ENCODE data around the gene ATP11A.

ATP11A gene

DNA sequence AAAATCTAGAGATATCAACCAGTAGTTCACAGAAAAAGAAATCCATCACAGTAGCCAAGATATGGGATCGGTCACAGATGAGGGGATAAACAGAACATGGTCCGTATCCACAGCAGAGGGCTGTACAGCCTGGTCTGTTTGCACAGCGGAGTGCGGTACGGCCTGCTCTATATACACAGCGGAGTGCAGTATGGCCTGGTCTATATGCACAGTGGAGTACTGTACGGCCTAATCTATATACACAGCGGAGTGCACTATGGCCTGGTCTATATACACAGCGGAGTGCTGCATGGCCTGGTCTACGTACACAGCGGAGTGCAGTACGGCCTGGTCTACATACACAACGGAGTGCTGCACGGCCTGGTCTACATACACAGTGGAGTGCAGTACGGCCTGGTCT lies 236.2 kb downstream of the ATP11A start:
- Histone ChIP-seq H3K27me3 (ENCODE audit: low read depth, low read length) (peaks cover 31% of the 10 kb centered on the region), H3K9ac (ENCODE audit: low read length) (no peak overlapping the region), H3K4me1 (ENCODE audit: low read length) (no peaks in the 10 kb centered on the region), H3K36me3 (replicated peaks; ENCODE audit: low read depth, low read length) (no peaks in the 10 kb centered on the region), H3K4me2 (ENCODE audit: low read length) (no peak overlapping the region), H3K27ac (ENCODE audit: low read length) (no peak overlapping the region), H3K4me3 (ENCODE audit: low read length) (no peak overlapping the region), H3K79me2 (ENCODE audit: low read length) (no peaks in the 10 kb centered on the region), H2AFZ (ENCODE audit: low read depth, low read length) (no peak overlapping the region), H4K20me1 (ENCODE audit: insufficient read depth, low read length) (no peaks in the 10 kb centered on the region), H3K9me3 (ENCODE audit: insufficient read depth, low read length) (no peaks in the 10 kb centered on the region)
- no peak for TF ChIP-seq EZH2phosphoT487 (IDR thresholded peaks at IDR 0.05; ENCODE audit: low read depth)
- TF ChIP-seq, protein P1, sequence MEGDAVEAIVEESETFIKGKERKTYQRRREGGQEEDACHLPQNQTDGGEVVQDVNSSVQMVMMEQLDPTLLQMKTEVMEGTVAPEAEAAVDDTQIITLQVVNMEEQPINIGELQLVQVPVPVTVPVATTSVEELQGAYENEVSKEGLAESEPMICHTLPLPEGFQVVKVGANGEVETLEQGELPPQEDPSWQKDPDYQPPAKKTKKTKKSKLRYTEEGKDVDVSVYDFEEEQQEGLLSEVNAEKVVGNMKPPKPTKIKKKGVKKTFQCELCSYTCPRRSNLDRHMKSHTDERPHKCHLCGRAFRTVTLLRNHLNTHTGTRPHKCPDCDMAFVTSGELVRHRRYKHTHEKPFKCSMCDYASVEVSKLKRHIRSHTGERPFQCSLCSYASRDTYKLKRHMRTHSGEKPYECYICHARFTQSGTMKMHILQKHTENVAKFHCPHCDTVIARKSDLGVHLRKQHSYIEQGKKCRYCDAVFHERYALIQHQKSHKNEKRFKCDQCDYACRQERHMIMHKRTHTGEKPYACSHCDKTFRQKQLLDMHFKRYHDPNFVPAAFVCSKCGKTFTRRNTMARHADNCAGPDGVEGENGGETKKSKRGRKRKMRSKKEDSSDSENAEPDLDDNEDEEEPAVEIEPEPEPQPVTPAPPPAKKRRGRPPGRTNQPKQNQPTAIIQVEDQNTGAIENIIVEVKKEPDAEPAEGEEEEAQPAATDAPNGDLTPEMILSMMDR (IDR thresholded peaks at IDR 0.05; ENCODE audit: low read depth, low read length) = no peak

DNA sequence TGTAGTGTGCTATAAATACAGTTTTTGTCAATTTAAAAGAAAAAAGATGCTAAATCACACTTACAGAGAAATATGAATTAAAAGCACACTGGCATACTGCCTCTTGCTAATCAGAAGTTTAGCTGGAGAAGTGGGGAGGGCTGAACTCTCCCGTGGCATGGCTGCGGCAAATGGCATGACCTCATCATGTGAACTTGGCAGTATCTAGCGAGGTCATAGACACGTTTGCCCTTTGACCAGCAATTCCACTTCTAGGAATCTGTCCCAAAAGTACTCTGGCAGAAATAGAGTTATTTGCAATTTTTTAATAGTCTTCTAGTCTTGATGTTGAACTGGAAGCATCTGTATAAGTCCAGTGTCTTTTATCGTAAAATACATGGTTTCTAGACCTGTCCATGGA lies 237.2 kb downstream of the ATP11A start:
- TF ChIP-seq, protein P1 (IDR thresholded peaks at IDR 0.05; ENCODE audit: low read depth, low read length) = no peak
- TF ChIP-seq EZH2phosphoT487 (IDR thresholded peaks at IDR 0.05; ENCODE audit: low read depth) = no peak
- Histone ChIP-seq H3K27me3 (ENCODE audit: low read depth, low read length) (peaks cover 31% of the 10 kb centered on the region), H3K79me2 (ENCODE audit: low read length) (no peaks in the 10 kb centered on the region), H3K9ac (ENCODE audit: low read length) (no peak overlapping the region), H3K36me3 (replicated peaks; ENCODE audit: low read depth, low read length) (no peaks in the 10 kb centered on the region), H3K4me1 (ENCODE audit: low read length) (no peaks in the 10 kb centered on the region), H3K4me2 (ENCODE audit: low read length) (no peak overlapping the region), H4K20me1 (ENCODE audit: insufficient read depth, low read length) (no peaks in the 10 kb centered on the region), H2AFZ (ENCODE audit: low read depth, low read length) (no peak overlapping the region), H3K9me3 (ENCODE audit: insufficient read depth, low read length) (no peaks in the 10 kb centered on the region), H3K4me3 (ENCODE audit: low read length) (no peak overlapping the region), H3K27ac (ENCODE audit: low read length) (no peak overlapping the region)

DNA sequence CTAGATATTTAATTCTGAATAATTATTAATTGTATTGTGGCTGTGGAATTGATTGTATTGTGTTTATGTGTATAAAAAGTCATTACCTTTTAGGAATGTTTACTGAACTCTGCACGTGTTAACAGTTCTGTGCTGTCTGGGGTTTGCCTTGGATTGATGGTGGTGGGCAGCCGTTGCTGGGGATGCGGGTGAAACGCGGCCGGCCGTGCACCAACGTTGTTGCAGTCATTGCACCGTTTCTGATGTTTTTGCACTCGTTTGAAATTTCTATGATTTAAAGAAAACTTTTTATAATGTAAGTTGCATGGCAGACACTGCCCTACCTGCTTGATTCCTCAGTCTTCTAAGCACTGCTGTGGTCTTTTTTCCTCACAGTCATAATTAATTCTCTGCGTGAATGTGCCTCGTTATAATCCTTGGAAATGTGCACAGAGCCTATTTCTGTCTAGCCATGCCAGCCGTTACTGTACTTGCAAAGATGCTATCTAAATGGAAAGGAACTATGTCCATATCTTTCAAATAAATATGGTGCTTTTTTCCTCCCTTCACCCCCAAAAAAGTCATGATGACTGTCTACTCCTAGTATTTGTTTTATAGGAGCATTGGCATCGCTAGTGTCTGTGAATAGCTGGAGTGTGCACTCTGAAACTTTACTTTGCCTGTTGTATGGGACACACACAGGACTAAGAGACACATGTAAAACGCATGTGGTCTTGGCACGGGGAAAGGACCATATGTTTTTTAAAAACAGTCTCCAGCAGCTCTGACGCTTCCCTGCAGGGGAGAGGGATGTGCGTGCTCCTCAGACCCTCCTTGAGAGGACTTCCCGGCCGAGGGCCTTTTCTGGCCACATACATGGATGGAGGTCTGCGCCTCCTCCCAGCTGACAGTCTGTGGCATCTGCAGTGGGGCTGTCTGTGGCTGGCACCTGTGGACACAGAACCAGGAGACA lies 238.5 kb downstream of the ATP11A start:
- no peak overlapping the region for H3K27ac ChIP-seq (ENCODE audit: low read length)
- no peaks in the 10 kb centered on the region for H4K20me1 ChIP-seq (ENCODE audit: insufficient read depth, low read length)
- H3K36me3 ChIP-seq (replicated peaks; ENCODE audit: low read depth, low read length) = no peaks in the 10 kb centered on the region
- H3K27me3 ChIP-seq (ENCODE audit: low read depth, low read length) = peaks cover 31% of the 10 kb centered on the region
- H3K79me2 ChIP-seq (ENCODE audit: low read length) = no peaks in the 10 kb centered on the region
- no peak for TF ChIP-seq EZH2phosphoT487 (IDR thresholded peaks at IDR 0.05; ENCODE audit: low read depth)
- TF ChIP-seq, protein P1 (IDR thresholded peaks at IDR 0.05; ENCODE audit: low read depth, low read length) = no peak
- no peak overlapping the region for H3K9ac ChIP-seq (ENCODE audit: low read length)
- H3K4me3 ChIP-seq (ENCODE audit: low read length) = no peak overlapping the region
- H2AFZ ChIP-seq (ENCODE audit: low read depth, low read length) = no peak overlapping the region
- no peaks in the 10 kb centered on the region for H3K9me3 ChIP-seq (ENCODE audit: insufficient read depth, low read length)
- H3K4me1 ChIP-seq (ENCODE audit: low read length) = no peaks in the 10 kb centered on the region
- no peak overlapping the region for H3K4me2 ChIP-seq (ENCODE audit: low read length)

DNA sequence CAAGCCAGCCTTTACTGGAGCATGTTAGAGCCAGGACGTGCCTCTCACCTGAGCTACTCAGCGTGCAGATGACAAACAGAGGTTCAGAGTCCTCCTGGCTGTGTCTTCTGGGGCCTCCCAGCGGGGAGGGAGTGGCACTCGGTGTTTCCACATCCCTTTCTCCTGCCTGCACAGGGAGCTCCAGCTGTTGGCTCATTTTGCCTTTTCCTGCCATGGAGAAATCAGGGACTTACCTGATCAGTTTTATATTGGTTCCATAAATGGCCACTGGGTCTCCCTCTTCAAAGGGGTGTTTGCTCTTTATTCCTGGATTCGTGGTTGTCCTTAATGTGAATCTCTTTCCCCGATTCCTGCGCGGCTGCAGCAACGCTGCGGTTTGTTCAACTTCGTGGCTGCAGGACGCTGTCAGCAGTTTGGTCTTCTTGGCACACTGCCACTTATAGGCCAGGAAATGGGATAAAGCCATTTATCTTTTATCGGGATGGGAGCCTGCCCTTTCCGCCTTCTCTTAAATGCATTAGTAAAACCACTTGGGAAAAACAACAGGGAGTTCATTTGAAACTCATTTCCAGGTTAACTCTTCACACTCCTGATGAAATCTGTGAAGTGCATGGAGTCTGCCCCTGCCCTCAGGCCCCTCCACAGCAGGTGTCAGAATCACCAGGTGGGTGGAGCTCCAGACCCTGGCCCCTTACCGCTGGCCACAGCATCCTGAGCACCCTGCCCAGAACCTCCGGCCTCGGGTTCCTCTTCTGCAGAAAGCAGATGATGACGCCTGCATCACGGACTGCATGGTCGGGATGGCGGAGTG lies 239.3 kb downstream of the ATP11A start:
- Histone ChIP-seq H3K4me3 (ENCODE audit: low read length) (no peak overlapping the region), H3K27ac (ENCODE audit: low read length) (no peak overlapping the region), H3K36me3 (replicated peaks; ENCODE audit: low read depth, low read length) (no peaks in the 10 kb centered on the region), H2AFZ (ENCODE audit: low read depth, low read length) (no peak overlapping the region), H4K20me1 (ENCODE audit: insufficient read depth, low read length) (no peaks in the 10 kb centered on the region), H3K9me3 (ENCODE audit: insufficient read depth, low read length) (no peaks in the 10 kb centered on the region), H3K27me3 (ENCODE audit: low read depth, low read length) (peaks cover 31% of the 10 kb centered on the region), H3K4me2 (ENCODE audit: low read length) (no peak overlapping the region), H3K79me2 (ENCODE audit: low read length) (no peaks in the 10 kb centered on the region), H3K4me1 (ENCODE audit: low read length) (no peaks in the 10 kb centered on the region), H3K9ac (ENCODE audit: low read length) (no peak overlapping the region)
- TF ChIP-seq EZH2phosphoT487 (IDR thresholded peaks at IDR 0.05; ENCODE audit: low read depth) = no peak
- TF ChIP-seq, protein P1 (IDR thresholded peaks at IDR 0.05; ENCODE audit: low read depth, low read length) = no peak
